T-helper 1 cell treated with Interleukin-12 subunit alpha and Interleukin-12 subunit beta and Interleukin-4 antibody, amounts not matched to agents 30 μg/mL and 1 μg/mL, for 36 hours (primary cell): ENCODE measurements around the gene IPP.

Source experiments
- H3K27ac Mint-ChIP-seq: one replicate; pipeline ENCODE4 v1.8.0; 2021; ENCODE audit warnings: mild to moderate bottlenecking, mixed read lengths
- H3K27me3 Mint-ChIP-seq: one replicate; pipeline ENCODE4 v1.8.0; 2021; ENCODE audit warnings: low read depth, mixed read lengths
- H3K36me3 Mint-ChIP-seq: one replicate; pipeline ENCODE4 v1.8.0; 2021; ENCODE audit warnings: low read depth, mixed read lengths
- H3K4me1 Mint-ChIP-seq: one replicate; pipeline ENCODE4 v1.8.0; 2021; ENCODE audit warnings: low read depth, mixed read lengths
- H3K4me3 Mint-ChIP-seq: one replicate; pipeline ENCODE4 v1.8.0; 2021; ENCODE audit warnings: mild to moderate bottlenecking, moderate library complexity, mixed read lengths
- H3K9me3 Mint-ChIP-seq: one replicate; pipeline ENCODE4 v1.8.0; 2021; ENCODE audit warnings: mixed read lengths

Gene IPP

DNA sequence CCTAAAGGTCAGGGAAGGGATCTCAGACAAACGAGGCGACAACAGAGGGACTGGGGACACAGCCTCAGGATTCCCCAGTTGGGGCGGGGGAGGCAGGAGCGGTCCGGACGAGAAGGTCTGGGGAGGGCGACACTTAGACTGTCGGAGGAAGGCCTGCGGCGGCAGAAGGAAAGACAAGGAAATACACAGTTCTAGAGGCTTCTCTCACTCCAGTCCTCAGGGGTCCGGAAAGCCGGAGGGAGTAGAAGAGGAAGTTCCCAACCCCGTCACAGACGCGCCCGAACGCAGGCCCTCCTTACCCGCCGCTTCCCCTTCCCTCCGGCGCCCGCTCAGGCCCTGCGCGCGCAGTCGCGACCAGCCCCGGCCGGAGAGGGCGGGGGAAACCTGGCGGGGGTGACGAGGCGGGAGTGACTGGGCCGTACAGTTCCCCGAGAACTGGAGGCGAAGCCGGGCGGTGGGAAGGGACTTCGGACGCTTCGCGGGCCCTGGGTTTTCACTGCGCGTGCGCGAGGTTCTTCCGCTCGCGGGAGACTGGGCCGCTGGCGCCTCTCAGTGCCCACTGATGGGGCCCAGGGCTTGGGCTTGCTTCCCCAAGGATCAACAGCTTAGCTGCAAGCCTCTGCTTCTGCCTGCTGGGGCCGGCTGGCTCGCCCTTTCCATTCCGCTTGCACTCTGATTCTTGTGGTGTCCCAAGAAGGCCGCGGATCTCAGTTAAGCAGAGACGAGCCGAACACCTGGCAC lies at the start of gene IPP:
Gene IPP, minus strand, starts transcription at position 356 of the 741 bp plus-strand sequence. CDS start 4,242 bp downstream, outside the sequence.
- H3K27ac Mint-ChIP-seq: peak within 1 kb of the TSS; percentile 98
- H3K9me3 Mint-ChIP-seq: peaks cover 20% of the 10 kb centered on the region
- H3K4me1 Mint-ChIP-seq: peaks cover 9% of the 10 kb centered on the region
- peak within 1 kb of the TSS; percentile 98 for H3K4me3 Mint-ChIP-seq
- H3K36me3 Mint-ChIP-seq: no peaks in the 10 kb centered on the region
- no peaks in the 10 kb centered on the region for H3K27me3 Mint-ChIP-seq

DNA sequence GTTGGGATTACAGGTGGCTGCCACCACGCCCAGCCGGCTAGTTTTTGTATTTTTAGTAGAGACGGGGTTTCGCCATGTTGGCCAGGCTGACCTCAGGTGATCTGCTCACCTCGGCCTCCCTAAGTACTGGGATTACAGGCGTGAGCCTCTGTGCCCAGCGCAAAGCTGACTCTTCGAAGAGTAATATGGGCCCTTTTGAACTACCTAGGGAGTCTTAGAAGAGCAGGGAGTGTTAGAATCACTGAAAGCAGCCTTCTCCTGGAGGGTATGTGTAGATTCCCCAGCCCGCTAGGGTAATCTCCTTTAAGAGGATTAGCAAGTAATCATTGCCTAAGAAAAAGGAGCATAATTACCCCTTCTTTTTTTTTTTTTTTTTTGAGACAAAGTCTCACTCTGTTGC lies 46.5 kb upstream of the IPP start:
- no peaks in the 10 kb centered on the region for H3K9me3 Mint-ChIP-seq
- H3K4me3 Mint-ChIP-seq: no peak overlapping the region
- no peak overlapping the region for H3K27ac Mint-ChIP-seq
- H3K36me3 Mint-ChIP-seq: no peaks in the 10 kb centered on the region
- peaks cover under 1% of the 10 kb centered on the region for H3K4me1 Mint-ChIP-seq
- peaks cover 22% of the 10 kb centered on the region for H3K27me3 Mint-ChIP-seq

DNA sequence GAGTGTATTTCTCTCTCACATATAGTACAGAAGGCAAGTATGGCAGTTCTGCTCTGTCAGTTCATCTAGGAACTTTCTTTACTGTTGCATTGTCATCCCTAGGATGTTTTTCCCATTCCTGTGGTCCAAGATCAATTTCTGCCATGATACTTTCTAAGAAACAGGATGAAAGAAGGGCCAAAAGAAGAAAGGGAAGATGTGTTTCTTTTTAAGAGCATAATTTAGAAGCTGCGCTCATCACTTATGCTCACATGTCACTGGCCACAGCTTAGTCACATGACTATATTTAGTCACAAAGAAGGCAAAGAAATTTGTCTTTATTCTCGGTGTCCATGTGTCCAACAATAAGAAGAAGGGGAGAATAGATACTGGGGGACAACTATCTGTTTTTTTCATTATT lies 45.9 kb upstream of the IPP start:
- H3K4me1 Mint-ChIP-seq: no peaks in the 10 kb centered on the region

DNA sequence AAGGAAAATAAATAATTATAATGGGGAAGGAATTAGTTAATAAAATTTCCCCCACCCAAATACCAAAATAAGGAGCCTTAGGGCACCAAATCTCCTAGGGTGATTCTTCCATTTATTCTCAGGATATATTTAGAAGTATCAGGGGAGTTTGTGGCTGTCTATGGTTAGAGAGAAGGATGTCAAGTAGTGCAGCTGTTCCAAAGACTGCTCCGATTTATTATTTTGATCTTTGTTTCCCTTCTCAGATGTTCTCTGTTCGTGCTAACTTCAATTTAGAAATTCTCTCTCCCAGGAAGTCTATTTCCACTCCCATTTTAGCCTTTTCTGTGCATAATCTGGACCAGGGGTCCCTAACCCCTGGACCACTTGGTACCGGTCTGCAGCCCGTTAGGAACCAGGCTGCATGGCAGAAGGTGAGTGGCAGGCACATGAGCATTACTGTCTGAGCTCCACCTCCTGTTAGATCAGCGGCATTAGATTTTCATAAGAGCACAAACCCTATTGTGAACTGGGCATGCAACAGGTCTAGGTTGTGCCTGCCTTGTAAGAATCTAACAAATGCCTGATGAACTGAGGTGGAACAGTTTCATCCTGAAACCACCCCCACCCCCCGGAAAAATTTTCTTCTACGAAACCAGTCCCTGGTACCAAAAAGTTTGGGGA lies 43.6 kb upstream of the IPP start:
- Mint-ChIP-seq H3K9me3 (no peaks in the 10 kb centered on the region), H3K36me3 (no peaks in the 10 kb centered on the region), H3K27me3 (peaks cover 33% of the 10 kb centered on the region), H3K4me3 (no peak overlapping the region), H3K4me1 (no peaks in the 10 kb centered on the region), H3K27ac (no peak overlapping the region)

More for the DNA sequence above, 45.9 kb upstream of the IPP start:
- no peak overlapping the region for H3K4me3 Mint-ChIP-seq
- H3K36me3 Mint-ChIP-seq: no peaks in the 10 kb centered on the region
- H3K27me3 Mint-ChIP-seq: peaks cover 28% of the 10 kb centered on the region
- no peaks in the 10 kb centered on the region for H3K9me3 Mint-ChIP-seq
- H3K27ac Mint-ChIP-seq: no peak overlapping the region

DNA sequence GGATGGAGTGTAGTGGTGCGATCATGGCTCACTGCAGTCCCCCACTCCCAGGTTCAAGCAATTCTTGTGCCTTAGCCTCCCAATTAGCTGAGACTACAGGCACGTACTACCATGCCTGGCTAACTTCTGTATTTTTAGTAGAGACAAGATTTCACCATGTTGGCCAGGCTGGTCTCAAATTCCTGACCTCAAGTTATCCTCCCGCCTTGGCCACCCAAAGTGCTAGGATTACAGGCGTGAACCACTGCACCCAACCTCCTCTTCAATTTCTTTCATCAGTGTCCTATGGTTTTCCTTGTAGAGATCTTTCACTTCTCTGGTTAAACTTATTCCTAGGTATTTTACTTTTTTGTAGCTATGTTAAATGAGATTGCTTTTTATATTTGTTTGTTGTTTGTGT lies 42.3 kb upstream of the IPP start:
- H3K27ac Mint-ChIP-seq: no peak overlapping the region
- H3K4me3 Mint-ChIP-seq: no peak overlapping the region
- H3K9me3 Mint-ChIP-seq: no peaks in the 10 kb centered on the region
- H3K4me1 Mint-ChIP-seq: no peaks in the 10 kb centered on the region
- peaks cover 36% of the 10 kb centered on the region for H3K27me3 Mint-ChIP-seq
- H3K36me3 Mint-ChIP-seq: no peaks in the 10 kb centered on the region

DNA sequence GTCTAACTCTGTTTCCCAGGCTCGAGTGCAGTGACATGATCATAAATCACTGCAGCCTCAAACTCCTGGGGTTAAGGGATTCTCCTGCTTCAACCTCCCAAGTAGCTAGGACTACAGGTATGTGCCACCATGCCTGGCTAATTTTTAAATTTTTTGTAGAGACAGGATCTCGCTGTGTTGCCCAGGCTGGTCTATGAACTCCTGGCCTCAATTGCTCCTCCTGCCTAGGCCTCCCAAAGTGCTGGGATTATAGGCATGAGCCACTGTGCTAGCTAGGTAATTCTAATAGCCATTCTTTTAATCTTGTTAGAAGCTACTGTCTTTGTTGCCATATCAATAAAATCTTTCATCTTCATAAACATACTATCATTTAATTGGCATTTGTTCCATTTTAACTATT lies 39.1 kb upstream of the IPP start:
- Mint-ChIP-seq H3K36me3 (no peaks in the 10 kb centered on the region), H3K9me3 (no peaks in the 10 kb centered on the region), H3K4me1 (peaks cover 5% of the 10 kb centered on the region), H3K4me3 (no peak overlapping the region), H3K27ac (no peak overlapping the region), H3K27me3 (peaks cover 38% of the 10 kb centered on the region)

DNA sequence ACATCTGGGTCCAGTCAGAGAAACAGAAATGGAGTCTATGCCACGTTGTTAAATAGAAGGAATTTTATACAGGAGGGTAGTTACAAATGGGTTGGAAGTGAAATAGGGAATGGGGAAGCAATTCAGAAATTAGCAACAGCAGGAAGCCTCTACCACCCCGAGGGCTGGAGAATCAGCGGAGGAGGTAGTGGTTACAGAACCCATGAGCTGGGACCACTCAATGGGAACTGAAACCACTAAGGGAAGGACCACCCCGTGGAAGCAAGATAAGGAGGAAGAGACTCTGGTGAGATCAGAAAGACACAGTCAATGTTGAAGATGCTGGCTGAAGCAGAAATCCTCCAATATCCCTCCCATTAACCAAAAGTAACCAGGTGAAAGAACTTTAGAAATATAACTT lies 37.5 kb upstream of the IPP start:
- Mint-ChIP-seq H3K27me3 (peaks cover 30% of the 10 kb centered on the region), H3K4me1 (peaks cover 5% of the 10 kb centered on the region), H3K27ac (no peak overlapping the region), H3K9me3 (no peaks in the 10 kb centered on the region), H3K36me3 (no peaks in the 10 kb centered on the region), H3K4me3 (no peak overlapping the region)

DNA sequence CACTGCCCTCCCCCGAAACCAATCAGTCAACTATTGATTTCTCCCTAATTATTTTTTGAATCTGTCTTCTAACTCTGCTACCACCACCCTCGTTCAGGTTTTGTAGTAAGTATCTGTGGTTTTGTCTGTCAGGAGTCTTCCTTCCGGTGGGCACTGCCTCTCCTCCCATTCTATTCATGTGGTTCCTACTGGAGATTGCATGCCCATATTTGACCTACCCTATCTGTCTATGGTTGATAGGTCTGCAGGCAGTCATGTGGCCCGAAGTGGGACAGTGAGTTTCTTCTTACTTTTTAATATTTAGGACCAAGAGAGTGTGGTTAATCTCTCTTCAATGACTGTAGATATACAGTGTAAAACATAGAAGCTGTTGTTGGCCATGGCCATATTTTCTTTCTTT lies 35.1 kb upstream of the IPP start:
- Mint-ChIP-seq H3K9me3 (no peaks in the 10 kb centered on the region), H3K4me1 (peaks cover 5% of the 10 kb centered on the region), H3K27ac (no peak overlapping the region), H3K27me3 (peaks cover 23% of the 10 kb centered on the region), H3K36me3 (no peaks in the 10 kb centered on the region), H3K4me3 (peak overlapping the region; percentile 60)

DNA sequence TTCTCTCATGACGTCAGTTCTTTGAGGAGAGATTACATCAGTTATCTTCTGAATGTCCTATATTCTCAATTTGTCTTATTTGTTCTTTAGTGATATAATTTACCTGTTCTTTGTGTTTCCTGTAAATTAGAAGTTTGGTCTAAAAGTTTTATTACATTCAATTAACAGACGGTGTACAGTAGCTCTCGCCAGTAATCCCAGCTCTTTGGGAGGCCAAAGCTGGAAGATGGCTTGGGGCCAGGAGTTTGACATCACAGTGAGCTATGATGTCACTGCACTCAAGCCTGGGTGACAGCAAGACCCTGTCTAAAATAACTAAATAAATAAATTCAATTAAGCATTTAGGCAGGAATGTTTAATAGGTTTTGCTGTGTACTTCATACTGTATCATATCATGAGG lies 25.3 kb upstream of the IPP start:
- Mint-ChIP-seq H3K36me3 (no peaks in the 10 kb centered on the region), H3K27ac (no peak overlapping the region), H3K9me3 (no peaks in the 10 kb centered on the region), H3K27me3 (peaks cover 5% of the 10 kb centered on the region), H3K4me1 (peaks cover 1% of the 10 kb centered on the region), H3K4me3 (no peak overlapping the region)

DNA sequence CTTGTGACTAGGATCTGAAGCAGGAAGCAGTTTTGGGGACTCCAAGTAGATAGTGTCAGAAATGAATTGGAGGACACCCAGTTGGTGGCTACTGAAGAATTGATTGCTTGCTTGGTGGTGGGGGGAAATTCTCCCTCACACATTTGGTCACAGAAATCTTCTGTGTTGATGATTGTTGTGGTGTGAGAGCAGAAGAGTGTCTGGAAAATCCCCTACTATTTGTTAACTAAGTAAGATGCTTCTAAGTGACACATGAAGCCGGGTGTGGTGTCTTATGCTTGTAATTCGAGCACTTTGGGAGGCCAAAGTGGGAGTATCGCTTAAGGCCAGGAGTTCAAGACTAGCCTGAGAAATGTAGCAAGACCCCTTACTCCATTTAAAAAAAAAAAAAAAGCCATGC lies 22.5 kb upstream of the IPP start:
- Mint-ChIP-seq H3K36me3 (no peaks in the 10 kb centered on the region), H3K27me3 (no peaks in the 10 kb centered on the region), H3K4me1 (peaks cover 1% of the 10 kb centered on the region), H3K4me3 (no peak overlapping the region), H3K27ac (no peak overlapping the region), H3K9me3 (no peaks in the 10 kb centered on the region)

DNA sequence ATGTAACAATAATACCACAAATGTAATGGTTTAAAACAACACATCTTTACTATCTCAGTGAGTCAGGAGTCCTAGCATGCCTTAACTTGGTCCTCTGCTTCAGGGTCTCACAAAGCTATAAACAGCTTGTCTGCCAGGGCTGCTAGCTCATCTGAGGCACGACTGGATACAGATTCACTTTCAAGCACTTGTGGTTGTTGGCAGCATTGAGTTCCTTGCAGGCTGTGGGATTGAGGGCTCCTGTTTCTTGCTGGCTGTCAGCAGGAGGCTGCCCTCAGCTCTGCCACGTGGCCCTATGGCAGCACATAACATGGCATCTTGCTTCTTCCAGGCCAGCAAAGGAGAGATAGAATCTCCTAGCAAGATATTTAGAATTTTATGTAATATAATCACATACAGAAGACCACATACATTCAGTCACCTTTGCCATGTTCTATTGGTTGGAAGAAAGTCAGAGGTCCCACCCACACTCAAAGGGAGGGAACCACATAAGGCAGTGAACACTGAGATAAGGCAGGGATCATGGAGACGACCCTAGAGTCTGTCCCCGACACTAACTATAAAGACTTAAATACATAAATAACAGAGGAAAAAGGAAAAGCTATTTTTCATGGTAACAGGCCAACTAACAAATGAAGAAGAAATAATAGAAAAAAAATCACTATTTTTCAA lies 18.9 kb upstream of the IPP start:
- Mint-ChIP-seq H3K4me1 (peaks cover 1% of the 10 kb centered on the region), H3K36me3 (no peaks in the 10 kb centered on the region), H3K4me3 (no peak overlapping the region), H3K9me3 (no peaks in the 10 kb centered on the region), H3K27ac (no peak overlapping the region), H3K27me3 (no peaks in the 10 kb centered on the region)

DNA sequence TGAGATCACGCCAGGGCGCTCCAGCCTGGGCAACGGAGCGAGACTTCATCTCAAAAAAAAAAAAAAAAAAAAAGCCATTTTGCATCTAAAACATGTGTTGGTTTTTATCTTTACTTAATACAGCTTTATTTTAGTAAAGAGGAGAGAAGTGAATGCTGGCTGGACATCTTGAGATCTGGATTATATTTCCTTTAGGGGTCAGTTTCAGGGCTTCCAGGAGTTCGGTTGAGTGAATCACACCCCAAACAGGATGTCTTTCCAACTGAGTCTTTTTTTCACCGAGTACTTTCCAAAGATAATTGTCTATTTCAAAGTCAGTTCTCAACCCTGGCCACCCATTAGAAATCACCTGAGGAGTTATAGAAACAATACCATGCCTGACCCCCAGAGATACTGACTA lies 16.6 kb upstream of the IPP start:
- Mint-ChIP-seq H3K27ac (no peak overlapping the region), H3K4me3 (no peak overlapping the region), H3K27me3 (peaks cover 5% of the 10 kb centered on the region), H3K4me1 (no peaks in the 10 kb centered on the region), H3K36me3 (no peaks in the 10 kb centered on the region), H3K9me3 (no peaks in the 10 kb centered on the region)

DNA sequence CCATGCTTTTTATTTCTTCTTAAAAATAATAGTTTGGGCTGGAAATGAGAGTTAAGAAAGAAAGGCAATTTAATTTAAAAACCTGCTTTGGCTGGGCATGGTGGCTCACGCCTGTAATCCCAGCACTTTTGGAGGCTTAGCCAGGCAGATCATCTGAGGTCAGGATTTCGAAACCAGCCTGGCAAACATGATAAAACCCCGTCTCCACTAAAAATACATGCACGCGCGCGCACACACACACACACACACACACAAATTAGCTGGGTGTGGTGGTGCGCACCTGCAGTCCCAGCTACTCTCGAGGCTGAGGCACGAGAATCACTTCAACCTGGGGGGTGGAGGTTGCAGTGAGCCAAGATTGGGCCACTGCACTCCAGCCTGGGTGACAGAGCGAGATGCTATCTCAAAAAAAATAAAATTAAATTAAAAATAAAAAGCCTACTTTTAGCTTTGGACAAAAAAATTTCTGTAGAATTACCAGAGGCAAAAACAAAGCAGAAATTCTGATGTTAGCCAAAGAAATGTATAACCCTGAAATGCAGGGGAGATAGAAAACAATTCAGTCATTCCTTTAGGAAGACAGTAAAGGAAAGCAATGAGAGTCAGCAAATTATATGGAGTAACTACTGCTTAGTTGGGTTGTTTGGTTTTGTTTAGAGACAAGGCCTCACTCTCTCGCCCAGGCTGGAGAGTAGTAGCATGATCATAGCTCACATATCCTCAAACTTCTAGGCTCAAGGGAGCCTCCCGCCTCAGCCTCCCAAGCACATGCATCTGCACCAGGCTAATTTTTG lies 15.7 kb upstream of the IPP start:
- peaks cover 5% of the 10 kb centered on the region for H3K27me3 Mint-ChIP-seq
- no peak overlapping the region for H3K4me3 Mint-ChIP-seq
- no peaks in the 10 kb centered on the region for H3K9me3 Mint-ChIP-seq
- H3K27ac Mint-ChIP-seq: no peak overlapping the region
- no peaks in the 10 kb centered on the region for H3K4me1 Mint-ChIP-seq
- H3K36me3 Mint-ChIP-seq: no peaks in the 10 kb centered on the region

DNA sequence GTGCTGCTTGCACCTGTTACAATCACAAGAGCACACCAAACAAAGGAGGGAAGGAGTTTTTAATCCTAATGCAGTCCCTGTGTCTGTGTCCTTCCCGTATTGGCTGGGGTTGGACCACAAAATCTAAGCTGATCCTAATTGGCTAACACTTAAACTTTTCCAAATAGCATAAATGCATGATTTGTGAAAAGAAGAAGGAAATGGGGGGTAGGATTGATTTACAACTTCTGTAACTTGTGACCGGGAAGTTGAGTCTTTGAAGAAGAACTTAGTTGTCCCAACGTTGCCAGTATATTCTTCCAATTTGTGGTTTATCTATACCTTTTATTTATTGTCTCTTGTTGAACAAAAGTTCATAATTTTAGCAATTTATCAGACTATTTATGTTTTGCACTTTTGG lies 11.8 kb upstream of the IPP start:
- H3K9me3 Mint-ChIP-seq: no peaks in the 10 kb centered on the region
- H3K4me3 Mint-ChIP-seq: no peak overlapping the region
- no peaks in the 10 kb centered on the region for H3K36me3 Mint-ChIP-seq
- H3K4me1 Mint-ChIP-seq: no peaks in the 10 kb centered on the region
- no peak overlapping the region for H3K27ac Mint-ChIP-seq
- peaks cover 18% of the 10 kb centered on the region for H3K27me3 Mint-ChIP-seq
